Body of pancreas (tissue), 4 donors: ENCODE data around the gene CYSRT1.

Experiments
- CTCF ChIP-seq, 7 experiments: fragments of 450-650 bp in 4 of 7; fragments of 200-600 bp in 3 of 7; sonication (generic) in 3 of 7; IDR thresholded peaks; one replicate each; pipeline ENCODE4 v1.5.1; 2016 to 2019; ENCODE audit warnings: antibody characterized with exemption in 7 of 7
- POLR2A ChIP-seq, 3 donors: fragments of 450-650 bp; IDR thresholded peaks; one replicate each; pipeline ENCODE4 v1.6.1; 2016; ENCODE audit warnings: antibody characterized with exemption in 3 of 3, mild to moderate bottlenecking in 2 of 3

- TF ChIP-seq CTCF (IDR thresholded peaks at IDR 0.05): peak in 2 of 7 experiments; percentile 25 to 42
- peak; percentile 37 to 78 (median 67) for TF ChIP-seq POLR2A (IDR thresholded peaks at IDR 0.05)
Observed at GRCh38 chr9:137254624-137255447, 29.9 kb downstream of the CYSRT1 start, which contains the start of gene NELFB.
